Endothelial cell of umbilical vein (primary cell): ENCODE results near the gene RIMBP2. TPM values are rescaled to one million over a fixed set of nuclear protein-coding genes. Genes with fewer than 3 reads are reported as not detected.

ENCODE experiments used
- BruUV-seq: library from RNA; stranded (reverse); fragments of 400-500 nt; replicated peaks from 2 replicates; lab custom pipeline; 2021; lab: Mats Ljungman, UMichigan
- CTCF ChIA-PET: fragments of 300-600, 350-600 bp; sonication (Branson Sonifier 250); formaldehyde crosslinking; loops from one replicate; lab custom pipeline; 2021; ENCODE audit warnings: antibody characterized with exemption, inconsistent platforms; lab: Charles Lee
- POLR2A ChIA-PET: fragments of 300-600, 350-600 bp; sonication (Branson Sonifier 250); formaldehyde crosslinking; loops from one replicate; lab custom pipeline; 2021; ENCODE audit warnings: antibody characterized with exemption, inconsistent platforms; lab: Charles Lee
- DNase-seq: peaks from one replicate; pipeline ENCODE4 v3.0.0-alpha.2; 2011; ENCODE audit warnings: low read depth, low spot score
- FAIRE-seq: peaks from 2 replicates; lab custom pipeline; 2011; peaks lifted over from hg19 to GRCh38; lab: Jason Lieb, UNC
- H2AFZ ChIP-seq: 2 replicates; pipeline ENCODE4 v1.6.0; 2012; ENCODE audit warnings: low read depth, low read length, control low read depth, inconsistent platforms
- H3K27ac ChIP-seq: 2 replicates; pipeline ENCODE4 v1.5.1; 2011; ENCODE audit warnings: low read depth, mild to moderate bottlenecking, control low read depth, low read length, moderate library complexity; ENCODE audit not compliant: insufficient read depth
- H3K27me3 ChIP-seq, 2 experiments: 2 replicates each; pipeline versions ENCODE4 v1.6.0 to v1.6.1; 2011; ENCODE audit warnings: low read length in 2 of 2, mixed read lengths in 1 of 2; ENCODE audit not compliant: control insufficient read depth in 2 of 2, insufficient read depth in 2 of 2
- H3K36me3 ChIP-seq, 2 experiments: 2 replicates in 1 of 2; 3 replicates in 1 of 2; pipeline ENCODE4 v1.5.1; 2011; ENCODE audit warnings: low read length in 2 of 2, mild to moderate bottlenecking in 1 of 2, moderate library complexity in 1 of 2; ENCODE audit not compliant: control insufficient read depth in 2 of 2, insufficient read depth in 2 of 2; ENCODE audit errors: extremely low read depth in 1 of 2
- H3K4me1 ChIP-seq: 3 replicates; pipeline ENCODE4 v1.5.1; 2011; ENCODE audit warnings: mild to moderate bottlenecking, low read length; ENCODE audit not compliant: control insufficient read depth, insufficient read depth; ENCODE audit errors: extremely low read depth
- H3K4me2 ChIP-seq: 2 replicates; pipeline ENCODE4 v1.6.1; 2011; ENCODE audit warnings: low read length, control low read depth, mixed read lengths; ENCODE audit not compliant: insufficient read depth
- H3K4me3 ChIP-seq, 3 experiments: fragments of 200-600 bp in 1 of 3; sonication (generic), shearing (Covaris generic) in 1 of 3; replicated peaks in 1 of 3; 2 replicates each; pipeline ENCODE4 v1.5.1; 2011 to 2016; ENCODE audit warnings: control low read depth in 3 of 3, low read length in 3 of 3, mild to moderate bottlenecking in 2 of 3, inconsistent platforms in 1 of 3, low read depth in 1 of 3, moderate library complexity in 1 of 3; ENCODE audit not compliant: insufficient read depth in 1 of 3
- H3K79me2 ChIP-seq: 2 replicates; pipeline ENCODE4 v1.6.0; 2012; ENCODE audit warnings: low read length, inconsistent platforms; ENCODE audit not compliant: control insufficient read depth, insufficient read depth
- H3K9ac ChIP-seq: replicated peaks from 2 replicates; pipeline ENCODE3; 2011; ENCODE audit warnings: low read length, control low read depth; ENCODE audit not compliant: insufficient read depth; ENCODE audit errors: extremely low read depth
- H3K9me1 ChIP-seq: replicated peaks from 3 replicates; pipeline ENCODE4 v1.6.0; 2011; ENCODE audit warnings: mild to moderate bottlenecking, low read length; ENCODE audit not compliant: control insufficient read depth, insufficient read depth; ENCODE audit errors: extremely low read depth
- H3K9me3 ChIP-seq: replicated peaks from 2 replicates; pipeline ENCODE4 v1.5.1; 2012; ENCODE audit warnings: low read length, inconsistent platforms; ENCODE audit not compliant: control insufficient read depth, insufficient read depth
- H4K20me1 ChIP-seq: replicated peaks from 2 replicates; pipeline ENCODE3; 2011; ENCODE audit warnings: mild to moderate bottlenecking, low read length; ENCODE audit not compliant: control insufficient read depth, insufficient read depth; ENCODE audit errors: extremely low read depth
- EZH2 ChIP-seq: IDR thresholded peaks from 2 replicates; pipeline ENCODE4 v1.6.1; 2012; ENCODE audit warnings: borderline replicate concordance, low read depth, mild to moderate bottlenecking, moderate library complexity, low read length, inconsistent platforms; ENCODE audit not compliant: severe bottlenecking
- FOS ChIP-seq: IDR thresholded peaks from 2 replicates; pipeline ENCODE4 v1.6.1; 2011; ENCODE audit warnings: mild to moderate bottlenecking, low read length, moderate library complexity, borderline replicate concordance; ENCODE audit not compliant: insufficient read depth
- GATA2 ChIP-seq: IDR thresholded peaks from 2 replicates; pipeline ENCODE4 v1.7.0; 2011; ENCODE audit warnings: low read depth, mild to moderate bottlenecking, moderate library complexity, mixed read lengths, low read length; ENCODE audit not compliant: insufficient read length, insufficient read depth
- JUN ChIP-seq: IDR thresholded peaks from 2 replicates; pipeline ENCODE4 v1.6.1; 2011; ENCODE audit warnings: borderline replicate concordance, low read depth; ENCODE audit not compliant: insufficient read length, insufficient read depth
- MYC ChIP-seq: IDR thresholded peaks from one replicate; pipeline ENCODE4 v1.6.1; 2011; ENCODE audit warnings: mild to moderate bottlenecking, low read depth, low read length
- POLR2A ChIP-seq: IDR thresholded peaks from 2 replicates; pipeline ENCODE4 v1.6.1; 2012; ENCODE audit warnings: low read depth, mild to moderate bottlenecking, control low read depth, low read length
- POLR2AphosphoS5 ChIP-seq: IDR thresholded peaks from 2 replicates; pipeline ENCODE4 v1.6.1; 2012; ENCODE audit warnings: low read depth, mild to moderate bottlenecking, control low read depth, low read length, moderate library complexity; ENCODE audit not compliant: insufficient read depth
- dilution Hi-C: fragments of 300-500 bp; cut with MboI; formaldehyde crosslinking; loops from one replicate; pipeline ENCODE4 v1.15.0; 2019; ENCODE audit warnings: low sequenced_read_pairs; ENCODE audit not compliant: extremely low pct_ligation_motif_present
- intact Hi-C: fragments of 100-400 bp; cut with micrococcal nuclease; formaldehyde crosslinking; loops from one replicate; pipeline ENCODE4 v1.10.0; 2022
- polyA plus RNA-seq, 4 experiments: library from polyadenylated mRNA; depleted of rRNA in 3 of 4; stranded (reverse) in 3 of 4; unstranded in 1 of 4; fragments of >200 nt; gene quantifications; 2 replicates each; pipeline versions ENCODE4 v1.2.1 to v1.2.3, GENCODE V29; 2011 to 2012; ENCODE audit warnings: missing spikeins in 1 of 4
- total RNA-seq: library from RNA; stranded (reverse); gene quantifications from 2 replicates; pipeline ENCODE4 v1.2.3, GENCODE V29; 2021
- TF ChIP-seq, protein P1 (sequence below), 2 donors: IDR thresholded peaks; 1 replicate in 1 of 2; 2 replicates in 1 of 2; pipeline ENCODE4 v1.5.1; 2011; ENCODE audit warnings: low read length in 2 of 2, mild to moderate bottlenecking in 2 of 2, moderate library complexity in 2 of 2, control low read depth in 1 of 2, inconsistent platforms in 1 of 2, low read depth in 1 of 2; ENCODE audit not compliant: insufficient read depth in 1 of 2; ENCODE audit errors: extremely low read depth in 1 of 2
- TF ChIP-seq, protein P2 (sequence below): IDR thresholded peaks from 2 replicates; pipeline ENCODE4 v1.6.1; 2011; ENCODE audit not compliant: insufficient read depth, insufficient read length

Gene RIMBP2
- total and polyA plus RNA-seq, 2 donors (not counting 3 experiments of a cell fraction or from before 2014, with no cell fraction given) = 0.04 TPM; not detected in 1

DNA sequence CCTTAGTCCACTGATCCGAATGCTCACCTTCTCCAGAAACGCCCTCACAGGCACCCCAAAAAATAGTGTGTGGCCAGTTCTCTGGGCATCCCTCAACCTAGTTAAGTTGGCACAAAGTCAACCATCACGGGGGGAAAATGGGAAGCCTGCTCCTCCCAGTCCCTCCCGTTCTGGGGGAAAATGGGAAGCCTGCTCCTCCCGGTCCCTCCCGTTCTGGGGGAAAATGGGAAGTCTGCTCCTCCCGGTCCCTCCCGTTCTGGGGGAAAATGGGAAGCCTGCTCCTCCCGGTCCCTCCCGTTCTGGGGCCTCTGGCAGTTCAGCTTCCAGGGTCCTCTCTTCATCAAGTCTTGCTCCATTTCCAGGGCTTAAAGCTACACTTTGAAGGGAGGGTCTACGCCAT, 106.1 kb downstream of the RIMBP2 start:
- Histone ChIP-seq H3K79me2 (no peaks in the 10 kb centered on the region), H3K36me3 (no peaks in the 10 kb centered on the region), H4K20me1 (no peaks in the 10 kb centered on the region), H3K9me3 (peaks cover 9% of the 10 kb centered on the region), H3K9ac (no peak overlapping the region), H3K4me1 (no peaks in the 10 kb centered on the region), H3K27me3 (no peaks in the 10 kb centered on the region), H3K9me1 (no peaks in the 10 kb centered on the region), H3K4me3 (no peak overlapping the region), H3K4me2 (no peak overlapping the region), H2AFZ (no peak overlapping the region), H3K27ac (no peak overlapping the region)
- POLR2A ChIA-PET = no interaction called here
- dilution Hi-C loops = no loop called here
- DNase-seq (no peak), FAIRE-seq (no peak)
- TF ChIP-seq MYC (no peak), GATA2 (no peak), POLR2AphosphoS5 (no peak), FOS (no peak), JUN (no peak), EZH2 (no peak), POLR2A (no peak)
- TF ChIP-seq, protein P1, sequence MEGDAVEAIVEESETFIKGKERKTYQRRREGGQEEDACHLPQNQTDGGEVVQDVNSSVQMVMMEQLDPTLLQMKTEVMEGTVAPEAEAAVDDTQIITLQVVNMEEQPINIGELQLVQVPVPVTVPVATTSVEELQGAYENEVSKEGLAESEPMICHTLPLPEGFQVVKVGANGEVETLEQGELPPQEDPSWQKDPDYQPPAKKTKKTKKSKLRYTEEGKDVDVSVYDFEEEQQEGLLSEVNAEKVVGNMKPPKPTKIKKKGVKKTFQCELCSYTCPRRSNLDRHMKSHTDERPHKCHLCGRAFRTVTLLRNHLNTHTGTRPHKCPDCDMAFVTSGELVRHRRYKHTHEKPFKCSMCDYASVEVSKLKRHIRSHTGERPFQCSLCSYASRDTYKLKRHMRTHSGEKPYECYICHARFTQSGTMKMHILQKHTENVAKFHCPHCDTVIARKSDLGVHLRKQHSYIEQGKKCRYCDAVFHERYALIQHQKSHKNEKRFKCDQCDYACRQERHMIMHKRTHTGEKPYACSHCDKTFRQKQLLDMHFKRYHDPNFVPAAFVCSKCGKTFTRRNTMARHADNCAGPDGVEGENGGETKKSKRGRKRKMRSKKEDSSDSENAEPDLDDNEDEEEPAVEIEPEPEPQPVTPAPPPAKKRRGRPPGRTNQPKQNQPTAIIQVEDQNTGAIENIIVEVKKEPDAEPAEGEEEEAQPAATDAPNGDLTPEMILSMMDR (IDR thresholded peaks at IDR 0.05; ENCODE audit: extremely low read depth in 1 of 2, insufficient read depth in 1 of 2, low read depth in 1 of 2, low read length in 2 of 2) = no peak
- TF ChIP-seq, protein P2, sequence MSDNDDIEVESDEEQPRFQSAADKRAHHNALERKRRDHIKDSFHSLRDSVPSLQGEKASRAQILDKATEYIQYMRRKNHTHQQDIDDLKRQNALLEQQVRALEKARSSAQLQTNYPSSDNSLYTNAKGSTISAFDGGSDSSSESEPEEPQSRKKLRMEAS = no peak
- BruUV-seq = no TSS peak
- intact Hi-C loops = no loop called here
- CTCF ChIA-PET = no interaction called here
